Erythroblast (primary cell): ENCODE results near the gene SPEF2.

Source experiments
- GATA1 ChIP-seq: IDR thresholded peaks from 2 replicates; pipeline ENCODE4 v1.6.1; 2011; ENCODE audit warnings: low read depth, mild to moderate bottlenecking, control low read depth, low read length, moderate library complexity
- POLR2A ChIP-seq: IDR thresholded peaks from 2 replicates; pipeline ENCODE4 v1.6.1; 2011; ENCODE audit warnings: mild to moderate bottlenecking, low read length

DNA sequence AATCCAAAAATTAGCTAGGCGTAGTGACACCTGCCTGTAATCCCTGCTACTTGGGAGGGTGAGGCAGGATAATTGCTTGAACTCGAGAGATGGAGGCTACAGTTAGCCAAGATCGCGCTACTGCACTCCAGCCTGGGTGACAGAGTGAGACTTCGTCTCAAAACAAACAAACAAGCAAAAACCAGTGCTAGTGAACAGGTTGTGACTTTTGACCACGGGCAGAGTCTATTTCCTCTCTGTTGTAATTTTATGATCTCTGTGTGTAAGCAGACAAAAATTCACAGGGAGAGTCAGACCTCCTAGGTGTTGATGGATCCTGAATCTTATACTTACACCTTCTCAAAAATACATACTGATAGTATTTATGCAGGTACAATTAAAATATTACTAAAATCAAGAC is 65.8 kb downstream of the SPEF2 start:
- TF ChIP-seq POLR2A: no peak
- TF ChIP-seq GATA1: no peak
